Measurements from ENCODE around the gene GPR17.

GPR17 gene

GRCh38 chr2:127609031-127609751, 36.8 kb upstream of the GPR17 start (continued):
- TF ChIP-seq CSRNP3 (CRISPR knock-in tag; IDR thresholded peaks at IDR 0.05) = no peak

- TF ChIP-seq SNAI2 (CRISPR knock-in tag; IDR thresholded peaks at IDR 0.05) (no peak), CSDC2 (CRISPR knock-in tag; IDR thresholded peaks at IDR 0.05) (no peak), TCF4 (CRISPR knock-in tag; IDR thresholded peaks at IDR 0.05; ENCODE audit: borderline replicate concordance) (no peak), ZNF8 (CRISPR knock-in tag; IDR thresholded peaks at IDR 0.05) (no peak)
- ATAC-seq = no peak
Observed at GRCh38 chr2:127609818-127610217, 36.1 kb upstream of the GPR17 start.

- ATAC-seq = no peak
- TF ChIP-seq POU6F1 (CRISPR knock-in tag; IDR thresholded peaks at IDR 0.05; ENCODE audit: borderline replicate concordance, low read depth) = no peak
Observed at GRCh38 chr2:127610561-127610960, 35.4 kb upstream of the GPR17 start.

GRCh38 chr2:127611076-127611925, 34.7 kb upstream of the GPR17 start:
- no peak for ATAC-seq
- TF ChIP-seq ZNF565 (CRISPR knock-in tag; conservative IDR thresholded peaks at IDR 0.05; ENCODE audit: low read depth) (no peak), ZC3H10 (CRISPR knock-in tag; IDR thresholded peaks at IDR 0.05) (no peak), BACH2 (CRISPR knock-in tag; IDR thresholded peaks at IDR 0.05; ENCODE audit: borderline replicate concordance) (no peak), POU6F1 (CRISPR knock-in tag; IDR thresholded peaks at IDR 0.05; ENCODE audit: borderline replicate concordance, low read depth) (no peak), PPARA (CRISPR knock-in tag; IDR thresholded peaks at IDR 0.05; ENCODE audit: borderline replicate concordance) (no peak), ZNF70 (CRISPR knock-in tag; IDR thresholded peaks at IDR 0.05) (no peak), CSRNP3 (CRISPR knock-in tag; IDR thresholded peaks at IDR 0.05) (no peak), CSDC2 (CRISPR knock-in tag; IDR thresholded peaks at IDR 0.05) (no peak), RARB (CRISPR knock-in tag; IDR thresholded peaks at IDR 0.05) (no peak), SNAI2 (CRISPR knock-in tag; IDR thresholded peaks at IDR 0.05) (no peak), TOX (CRISPR knock-in tag; IDR thresholded peaks at IDR 0.05; ENCODE audit: borderline replicate concordance) (no peak)

- no peak for ATAC-seq
- TF ChIP-seq TSHZ2 (CRISPR knock-in tag; IDR thresholded peaks at IDR 0.05) (no peak), TCF4 (CRISPR knock-in tag; IDR thresholded peaks at IDR 0.05; ENCODE audit: borderline replicate concordance) (no peak), GLIS3 (CRISPR knock-in tag; IDR thresholded peaks at IDR 0.05) (no peak), OSR1 (CRISPR knock-in tag; IDR thresholded peaks at IDR 0.05) (no peak), CREB5 (CRISPR knock-in tag; IDR thresholded peaks at IDR 0.05; ENCODE audit: low read depth) (no peak), ZFP30 (CRISPR knock-in tag; IDR thresholded peaks at IDR 0.05) (no peak), ZC3H10 (CRISPR knock-in tag; IDR thresholded peaks at IDR 0.05) (no peak), ZNF565 (CRISPR knock-in tag; conservative IDR thresholded peaks at IDR 0.05; ENCODE audit: low read depth) (no peak), SNAI2 (CRISPR knock-in tag; IDR thresholded peaks at IDR 0.05) (no peak), ARNTL (CRISPR knock-in tag; IDR thresholded peaks at IDR 0.05; ENCODE audit: borderline replicate concordance, low read depth) (no peak)
Observed at GRCh38 chr2:127612111-127612822, 33.7 kb upstream of the GPR17 start.

Data from SK-N-SH treated with all-trans-retinoic acid at 6 μM for 48 hours (cell line).